Endometrial microvascular endothelial cells (primary cell): Measurements from ENCODE around the gene RASGRF1. TPM values are rescaled to one million over a fixed set of nuclear protein-coding genes. Genes with fewer than 3 reads are reported as not detected.

Experiments used
- in situ Hi-C: cut with HindIII; loops from 2 replicates; pipeline ENCODE4 v1.10.0; 2017; ENCODE audit warnings: low sequenced_read_pairs, low pct_unique_long_range_greater_than_20kb; ENCODE audit errors: inconsistent ontology term
- total RNA-seq: library from RNA; depleted of rRNA; stranded (reverse); fragments of >200 nt; gene quantifications from one replicate; pipeline ENCODE4 v1.2.3, GENCODE V29; 2015; ENCODE audit errors: inconsistent ontology term

Gene RASGRF1
- total RNA-seq, 1 donor from 2014 or later: not detected

DNA sequence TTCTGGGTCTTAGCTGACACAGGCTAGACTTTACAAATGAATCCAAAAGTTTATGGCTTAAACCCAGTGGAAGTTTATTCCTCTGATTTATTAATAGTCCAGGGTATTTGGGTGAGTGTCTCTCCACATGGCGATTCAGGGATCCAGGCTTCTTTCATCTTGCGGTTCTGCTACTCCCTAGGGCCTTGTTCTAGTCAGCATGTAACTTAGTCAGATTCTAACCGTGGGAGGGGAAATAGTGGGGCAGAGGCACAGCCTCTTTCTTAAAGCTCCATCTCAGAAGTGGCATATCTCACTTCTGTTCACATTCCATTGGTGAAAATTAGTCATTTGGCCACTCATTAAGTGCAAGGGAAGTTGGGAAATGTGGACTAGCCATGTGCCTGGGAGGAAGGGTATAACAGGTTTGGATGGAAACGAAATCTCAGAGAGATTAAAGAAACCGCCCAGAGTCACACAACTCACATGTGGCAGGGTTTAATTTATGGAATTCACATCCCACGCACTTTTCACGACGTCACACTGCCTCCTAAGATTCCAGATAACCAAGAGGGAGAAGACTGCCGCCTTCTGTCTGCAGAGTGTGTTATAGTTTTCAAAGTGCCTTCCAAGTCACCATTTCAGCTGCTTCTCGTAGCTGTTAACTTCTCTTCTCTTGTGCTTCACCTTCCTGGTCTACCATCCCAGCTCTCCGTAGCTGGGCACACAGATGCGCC lies 11.4 kb upstream of the RASGRF1 start:
- in situ Hi-C loops: no loop called here

DNA sequence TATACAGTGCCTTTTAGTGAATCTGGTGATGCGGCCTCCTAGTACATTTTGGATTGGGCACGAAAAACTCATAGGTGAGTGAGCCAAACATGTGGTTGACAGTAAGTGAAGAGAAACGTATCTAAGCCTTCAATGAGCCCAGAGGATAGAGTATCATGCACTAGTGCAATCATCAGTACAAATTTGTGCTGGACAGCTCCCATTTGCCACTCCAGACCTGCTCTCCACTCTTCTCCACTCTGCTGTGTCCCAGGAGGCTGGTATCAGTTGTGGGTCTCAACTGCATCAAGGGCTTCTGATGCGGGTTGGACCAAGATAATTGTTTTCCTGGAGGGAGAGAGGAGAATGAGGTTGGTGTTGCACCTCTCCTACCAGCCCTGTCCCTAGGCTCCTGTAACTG lies 9.1 kb upstream of the RASGRF1 start:
- in situ Hi-C loops: no loop called here

DNA sequence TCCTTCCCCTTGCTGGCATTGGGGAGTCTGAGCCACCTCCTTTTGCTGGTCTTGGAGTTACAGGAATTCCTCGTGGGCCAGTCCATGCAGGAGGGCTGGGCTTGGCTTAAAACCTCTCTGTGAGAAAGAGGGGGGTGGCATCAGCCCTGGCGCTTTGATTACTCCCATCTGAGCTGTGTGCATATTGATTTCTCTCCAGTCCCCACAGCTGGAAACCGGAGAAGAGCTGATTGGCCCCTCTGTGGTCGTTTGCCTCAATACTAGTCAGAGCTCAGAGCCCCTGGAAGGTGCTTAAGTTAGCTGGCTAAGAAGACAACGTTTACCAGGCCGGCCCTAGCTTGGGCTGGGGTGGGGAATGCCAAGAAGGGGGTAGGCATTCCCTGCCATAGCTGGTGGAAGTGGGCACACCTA lies 4.0 kb upstream of the RASGRF1 start:
- in situ Hi-C loops: no loop called here

DNA sequence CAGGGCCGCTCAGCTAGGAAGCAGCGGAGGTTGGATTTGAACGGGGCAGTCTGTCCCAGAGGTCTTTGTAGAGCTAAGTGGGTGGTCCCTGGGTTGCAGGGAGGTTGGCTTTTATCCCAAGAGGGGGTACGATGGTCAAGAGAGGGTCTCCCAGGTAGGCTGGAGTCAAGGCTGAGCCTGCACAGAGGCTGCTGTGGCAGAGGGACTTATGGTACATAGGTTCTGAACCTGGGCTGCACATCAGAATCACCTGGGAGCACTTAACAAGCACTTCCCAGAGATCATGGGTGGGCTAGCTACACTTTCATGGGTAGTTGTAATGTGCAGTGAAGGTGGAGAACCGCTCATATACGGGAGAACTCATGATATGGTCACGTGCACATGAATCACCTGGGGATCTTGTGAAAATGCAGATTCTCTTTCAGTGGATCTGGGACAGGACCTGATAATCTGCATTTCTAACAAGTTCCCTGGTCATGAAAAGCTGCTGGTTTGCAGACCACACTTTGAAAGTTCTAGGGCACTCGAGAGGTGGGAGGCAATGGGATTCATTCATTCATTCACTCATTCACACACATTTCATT lies 2.9 kb upstream of the RASGRF1 start:
- in situ Hi-C loops: no loop called here

- in situ Hi-C loops: no loop called here
Observed at GRCh38 chr15:79092382-79092781, 1.8 kb upstream of the RASGRF1 start.

- in situ Hi-C loops: no loop called here
Observed at GRCh38 chr15:79091204-79091867, 756 bp upstream of the RASGRF1 start.

- in situ Hi-C loops: no loop called here
Observed at GRCh38 chr15:79089890-79090486, 592 bp downstream of the RASGRF1 start.

DNA sequence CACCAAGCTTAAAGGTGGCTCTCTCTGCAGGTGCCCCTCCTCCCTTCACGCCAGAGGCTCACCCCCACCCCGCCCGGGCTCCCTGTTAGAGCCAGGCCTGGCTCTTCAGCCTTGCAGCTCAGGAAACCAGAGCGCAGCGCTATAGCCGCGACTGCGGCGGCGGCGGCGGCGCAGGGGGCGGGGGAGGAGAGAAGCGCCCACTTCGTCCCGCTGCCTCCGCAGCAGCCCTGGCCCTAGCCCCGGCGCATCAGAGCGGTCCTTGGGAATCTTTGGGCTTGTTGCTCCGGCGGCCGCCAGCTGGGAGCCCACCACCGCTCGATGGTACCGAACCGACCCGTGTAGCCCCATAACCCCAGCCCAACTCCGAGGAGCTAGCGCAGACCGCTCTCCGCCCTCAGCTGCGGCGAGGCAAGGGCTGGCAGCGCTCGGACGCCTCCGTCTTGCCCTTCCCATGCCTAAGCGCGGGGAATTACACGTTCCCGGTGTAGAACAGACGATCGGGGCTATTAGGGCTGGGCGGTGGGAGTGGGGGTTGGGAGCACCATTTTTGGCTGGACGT lies 1.2 kb downstream of the RASGRF1 start:
- in situ Hi-C loops: no loop called here

DNA sequence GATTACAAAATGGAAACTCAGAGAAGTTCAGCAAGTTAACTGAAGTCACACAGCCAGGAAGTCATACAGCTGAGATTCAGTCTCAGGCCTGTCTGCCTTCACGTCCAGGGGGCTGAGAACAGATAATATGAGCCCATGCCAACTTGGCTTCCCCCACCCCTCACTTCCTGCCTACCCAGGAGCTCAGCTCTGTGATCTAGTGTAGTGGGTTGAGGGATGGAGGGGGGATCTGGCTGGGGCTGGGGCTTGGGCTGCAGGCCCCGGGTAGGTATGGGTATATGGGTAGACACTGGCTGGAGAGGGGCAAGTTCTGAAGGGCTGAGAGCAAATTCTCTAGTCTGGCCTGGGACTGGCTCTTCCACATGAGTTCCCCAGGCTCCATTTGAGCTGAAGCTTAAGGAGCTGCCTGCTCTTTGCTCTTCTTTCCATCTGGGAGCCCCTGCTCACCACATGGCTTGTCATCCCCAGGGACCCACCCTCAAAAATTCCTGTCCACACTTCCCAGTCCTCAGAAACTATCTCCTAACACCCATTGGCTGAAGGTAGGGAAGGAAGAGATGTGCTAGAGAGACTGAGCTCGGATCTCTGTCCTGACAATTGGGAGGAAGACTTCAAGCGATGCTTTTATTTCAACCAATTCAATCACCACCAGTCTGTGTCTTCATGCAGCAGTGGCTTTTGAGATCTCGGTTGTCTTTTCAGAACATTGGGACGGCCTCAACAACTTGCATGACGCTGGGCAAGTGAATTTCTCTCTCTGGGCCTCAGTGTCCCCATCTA lies 2.0 kb downstream of the RASGRF1 start:
- in situ Hi-C loops: no loop called here

- in situ Hi-C loops: no loop called here
Observed at GRCh38 chr15:79086814-79087213, 3.8 kb downstream of the RASGRF1 start.

DNA sequence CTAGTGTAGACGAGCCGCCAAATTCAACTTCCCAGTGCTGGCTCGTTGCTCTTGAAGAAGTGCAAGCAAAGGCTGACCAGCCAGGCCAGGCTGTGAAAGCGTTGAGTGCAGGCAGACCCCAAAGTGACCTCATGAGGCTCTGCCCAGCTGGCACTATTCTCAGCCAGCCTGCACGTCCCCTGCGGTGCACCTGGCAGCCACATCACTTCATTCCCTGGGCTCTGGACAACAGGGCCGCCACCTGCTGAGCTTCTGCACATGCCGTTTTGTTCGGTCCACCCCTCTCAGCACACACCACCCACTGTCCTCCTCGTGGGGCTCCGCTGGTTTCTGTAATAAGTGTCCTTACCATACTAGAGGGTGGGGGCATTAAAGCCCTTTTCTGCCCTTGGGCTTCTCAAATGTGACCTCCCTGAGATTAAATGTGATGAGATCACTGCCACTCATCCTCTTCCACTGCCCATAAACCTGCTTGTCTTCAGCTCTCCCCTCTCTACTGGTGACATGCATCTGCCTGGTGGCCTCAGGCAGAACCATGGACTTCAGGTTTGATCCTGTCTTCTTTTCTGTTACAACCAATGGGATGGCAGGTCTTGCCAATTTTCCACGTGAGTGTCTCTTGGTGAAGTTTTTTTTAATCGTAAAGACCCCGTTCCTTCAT lies 6.1 kb downstream of the RASGRF1 start:
- in situ Hi-C loops: no loop called here

- in situ Hi-C loops: no loop called here
Observed at GRCh38 chr15:79083154-79083553, 7.4 kb downstream of the RASGRF1 start.

DNA sequence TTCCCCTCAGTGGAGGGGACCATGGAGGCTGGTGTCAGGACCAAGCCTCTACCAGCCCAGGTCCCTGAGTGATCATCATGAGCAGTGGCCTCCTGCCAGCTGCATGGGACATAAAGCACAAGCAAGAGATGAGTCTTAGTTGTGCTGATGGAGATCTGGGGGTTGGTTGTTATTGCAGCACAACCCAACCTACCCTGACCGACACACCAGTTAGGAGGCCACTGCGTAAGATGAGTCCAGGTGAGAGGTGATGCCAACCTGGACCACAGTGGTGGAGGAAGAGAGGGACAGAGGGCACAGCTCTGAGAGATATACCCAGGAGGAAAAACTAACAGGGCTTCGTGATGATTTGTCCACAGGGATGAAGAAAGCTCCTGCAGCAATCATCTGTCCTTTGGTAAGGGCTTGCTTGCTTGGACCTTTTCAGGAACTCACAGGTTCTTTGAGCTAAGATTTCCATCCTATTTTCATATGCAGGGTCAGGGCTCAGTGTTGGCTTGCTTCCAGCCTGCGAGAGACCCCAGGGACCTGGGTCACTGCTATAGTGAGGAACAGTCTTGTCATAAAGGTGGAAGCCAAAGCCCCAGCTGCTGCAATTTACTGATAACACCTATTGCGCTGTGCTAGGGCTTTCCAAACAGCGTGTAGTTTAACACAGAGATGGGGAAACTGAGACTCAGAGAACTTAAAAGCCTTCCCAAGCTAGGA lies 8.1 kb downstream of the RASGRF1 start:
- in situ Hi-C loops: no loop called here

GRCh38 chr15:79078763-79079410 lies 11.7 kb downstream of the RASGRF1 start:
- in situ Hi-C loops: no loop called here

- in situ Hi-C loops: no loop called here
Observed at GRCh38 chr15:79078003-79078402, 12.6 kb downstream of the RASGRF1 start.

- in situ Hi-C loops: no loop called here
Observed at GRCh38 chr15:79076661-79077060, 13.9 kb downstream of the RASGRF1 start.

DNA sequence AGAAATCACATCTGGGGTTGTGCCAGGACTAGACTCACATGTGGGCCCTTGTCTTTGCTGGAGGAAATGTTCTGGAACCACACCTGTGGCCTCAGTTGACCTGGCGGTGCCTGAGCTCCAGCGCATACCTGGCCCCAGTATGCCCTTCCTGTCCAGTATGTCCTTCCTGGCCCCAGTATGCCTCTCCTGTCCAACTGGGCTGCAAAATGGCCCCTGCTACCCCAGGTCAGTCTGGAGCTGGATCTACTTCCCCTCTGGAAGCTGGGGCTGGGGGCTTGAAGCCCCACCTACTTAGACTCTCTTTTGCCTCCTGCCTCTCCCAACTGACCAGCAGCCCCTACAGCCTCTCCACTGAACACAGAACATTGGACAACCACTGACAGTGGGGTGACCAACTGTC lies 15.3 kb downstream of the RASGRF1 start:
- in situ Hi-C loops: no loop called here
